Osteoblast (primary cell): ENCODE data around the gene MCF2. TPM values are rescaled to one million over a fixed set of nuclear protein-coding genes. Genes with fewer than 3 reads are reported as not detected.

Experiments
- DNase-seq: peaks from one replicate; pipeline ENCODE4 v3.0.0; 2011; ENCODE audit warnings: low spot score, mixed read lengths; ENCODE audit not compliant: insufficient read length; ENCODE audit errors: missing footprints
- H2AFZ ChIP-seq: 2 replicates; pipeline ENCODE4 v1.6.0; 2011; ENCODE audit warnings: mild to moderate bottlenecking, low read length
- H3K27ac ChIP-seq: 2 replicates; pipeline ENCODE4 v1.5.1; 2011; ENCODE audit warnings: mild to moderate bottlenecking, low read depth, low read length, moderate library complexity
- H3K27me3 ChIP-seq: 2 replicates; pipeline ENCODE4 v1.6.0; 2012; ENCODE audit warnings: mild to moderate bottlenecking, control low read depth, inconsistent platforms, low read length, moderate library complexity; ENCODE audit not compliant: insufficient read depth
- H3K36me3 ChIP-seq: 2 replicates; pipeline ENCODE4 v1.5.1; 2011; ENCODE audit warnings: mild to moderate bottlenecking, low read length, control low read depth, moderate library complexity; ENCODE audit not compliant: insufficient read depth
- H3K4me1 ChIP-seq: 2 replicates; pipeline ENCODE4 v1.5.1; 2011; ENCODE audit warnings: mild to moderate bottlenecking, low read length, control low read depth, moderate library complexity; ENCODE audit not compliant: insufficient read depth
- H3K4me2 ChIP-seq: 2 replicates; pipeline ENCODE4 v1.6.0; 2011; ENCODE audit warnings: mild to moderate bottlenecking, low read length; ENCODE audit not compliant: insufficient read depth
- H3K4me3 ChIP-seq: fragments of 200-600 bp; sonication (generic); 3 replicates; pipeline ENCODE4 v1.5.1; 2012; ENCODE audit warnings: mild to moderate bottlenecking, low read length, inconsistent platforms; ENCODE audit not compliant: insufficient read depth
- H3K79me2 ChIP-seq: 2 replicates; pipeline ENCODE4 v1.6.0; 2012; ENCODE audit warnings: mild to moderate bottlenecking, low read length, control low read depth, inconsistent platforms; ENCODE audit not compliant: insufficient read depth
- H3K9me3 ChIP-seq: 2 replicates; pipeline ENCODE4 v1.5.1; 2011; ENCODE audit warnings: low read depth, low read length, control low read depth
- H4K20me1 ChIP-seq: 2 replicates; pipeline ENCODE4 v1.6.0; 2012; ENCODE audit warnings: mild to moderate bottlenecking, low read length, control low read depth; ENCODE audit not compliant: insufficient read depth
- total RNA-seq: library from RNA; depleted of rRNA; stranded (reverse); fragments of >200 nt; gene quantifications from 2 replicates; pipeline ENCODE4 v1.2.3, GENCODE V29; 2012
- TF ChIP-seq, protein P1 (sequence below): IDR thresholded peaks from 2 replicates; pipeline ENCODE4 v1.5.1; 2011; ENCODE audit warnings: mild to moderate bottlenecking, low read depth, low read length, moderate library complexity; ENCODE audit errors: extremely low read depth

MCF2 gene, protein sequence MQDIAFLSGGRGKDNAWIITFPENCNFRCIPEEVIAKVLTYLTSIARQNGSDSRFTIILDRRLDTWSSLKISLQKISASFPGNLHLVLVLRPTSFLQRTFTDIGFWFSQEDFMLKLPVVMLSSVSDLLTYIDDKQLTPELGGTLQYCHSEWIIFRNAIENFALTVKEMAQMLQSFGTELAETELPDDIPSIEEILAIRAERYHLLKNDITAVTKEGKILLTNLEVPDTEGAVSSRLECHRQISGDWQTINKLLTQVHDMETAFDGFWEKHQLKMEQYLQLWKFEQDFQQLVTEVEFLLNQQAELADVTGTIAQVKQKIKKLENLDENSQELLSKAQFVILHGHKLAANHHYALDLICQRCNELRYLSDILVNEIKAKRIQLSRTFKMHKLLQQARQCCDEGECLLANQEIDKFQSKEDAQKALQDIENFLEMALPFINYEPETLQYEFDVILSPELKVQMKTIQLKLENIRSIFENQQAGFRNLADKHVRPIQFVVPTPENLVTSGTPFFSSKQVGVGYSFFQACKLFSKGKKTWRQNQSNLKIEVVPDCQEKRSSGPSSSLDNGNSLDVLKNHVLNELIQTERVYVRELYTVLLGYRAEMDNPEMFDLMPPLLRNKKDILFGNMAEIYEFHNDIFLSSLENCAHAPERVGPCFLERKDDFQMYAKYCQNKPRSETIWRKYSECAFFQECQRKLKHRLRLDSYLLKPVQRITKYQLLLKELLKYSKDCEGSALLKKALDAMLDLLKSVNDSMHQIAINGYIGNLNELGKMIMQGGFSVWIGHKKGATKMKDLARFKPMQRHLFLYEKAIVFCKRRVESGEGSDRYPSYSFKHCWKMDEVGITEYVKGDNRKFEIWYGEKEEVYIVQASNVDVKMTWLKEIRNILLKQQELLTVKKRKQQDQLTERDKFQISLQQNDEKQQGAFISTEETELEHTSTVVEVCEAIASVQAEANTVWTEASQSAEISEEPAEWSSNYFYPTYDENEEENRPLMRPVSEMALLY
- 0.29 TPM in 1 of 2 replicates, not detected in the other for total RNA-seq

DNA sequence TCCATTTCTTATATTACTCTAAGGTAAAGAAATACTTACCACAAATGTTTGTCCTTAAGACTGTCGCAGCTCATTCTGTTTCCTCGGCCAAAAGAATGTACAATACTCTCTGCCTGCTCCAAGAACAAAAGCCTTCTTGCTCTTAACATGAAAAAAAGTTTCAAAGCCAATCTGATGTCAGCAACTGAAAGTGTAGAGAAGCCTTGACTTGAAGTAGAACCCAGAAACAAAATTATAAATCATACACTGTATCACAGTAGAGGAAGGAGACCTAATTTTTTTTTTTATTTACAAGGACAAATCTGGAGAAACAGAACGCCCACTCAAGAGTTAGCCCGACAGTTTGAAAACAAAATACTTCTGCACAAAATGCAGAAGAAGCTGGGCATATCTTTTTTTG is at the start of gene MCF2:
MCF2 (minus strand) TSS at position 101 of the 400 bp plus-strand sequence. CDS start 56,423 bp downstream, outside the sequence.
- no peaks in the 10 kb centered on the region for H4K20me1 ChIP-seq
- no peak within 1 kb of the TSS for H2AFZ ChIP-seq
- H3K79me2 ChIP-seq, result no peaks in the 10 kb centered on the region
- H3K4me1 ChIP-seq, result no peaks in the 10 kb centered on the region
- no peak for DNase-seq
- H3K27me3 ChIP-seq, result no peaks in the 10 kb centered on the region
- H3K36me3 ChIP-seq, result no peaks in the 10 kb centered on the region
- no peak within 1 kb of the TSS for H3K4me2 ChIP-seq
- H3K27ac ChIP-seq, result no peak within 1 kb of the TSS
- H3K4me3 ChIP-seq, result no peak within 1 kb of the TSS
- TF ChIP-seq, protein P1, sequence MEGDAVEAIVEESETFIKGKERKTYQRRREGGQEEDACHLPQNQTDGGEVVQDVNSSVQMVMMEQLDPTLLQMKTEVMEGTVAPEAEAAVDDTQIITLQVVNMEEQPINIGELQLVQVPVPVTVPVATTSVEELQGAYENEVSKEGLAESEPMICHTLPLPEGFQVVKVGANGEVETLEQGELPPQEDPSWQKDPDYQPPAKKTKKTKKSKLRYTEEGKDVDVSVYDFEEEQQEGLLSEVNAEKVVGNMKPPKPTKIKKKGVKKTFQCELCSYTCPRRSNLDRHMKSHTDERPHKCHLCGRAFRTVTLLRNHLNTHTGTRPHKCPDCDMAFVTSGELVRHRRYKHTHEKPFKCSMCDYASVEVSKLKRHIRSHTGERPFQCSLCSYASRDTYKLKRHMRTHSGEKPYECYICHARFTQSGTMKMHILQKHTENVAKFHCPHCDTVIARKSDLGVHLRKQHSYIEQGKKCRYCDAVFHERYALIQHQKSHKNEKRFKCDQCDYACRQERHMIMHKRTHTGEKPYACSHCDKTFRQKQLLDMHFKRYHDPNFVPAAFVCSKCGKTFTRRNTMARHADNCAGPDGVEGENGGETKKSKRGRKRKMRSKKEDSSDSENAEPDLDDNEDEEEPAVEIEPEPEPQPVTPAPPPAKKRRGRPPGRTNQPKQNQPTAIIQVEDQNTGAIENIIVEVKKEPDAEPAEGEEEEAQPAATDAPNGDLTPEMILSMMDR, result no peak
- no peaks in the 10 kb centered on the region for H3K9me3 ChIP-seq

DNA sequence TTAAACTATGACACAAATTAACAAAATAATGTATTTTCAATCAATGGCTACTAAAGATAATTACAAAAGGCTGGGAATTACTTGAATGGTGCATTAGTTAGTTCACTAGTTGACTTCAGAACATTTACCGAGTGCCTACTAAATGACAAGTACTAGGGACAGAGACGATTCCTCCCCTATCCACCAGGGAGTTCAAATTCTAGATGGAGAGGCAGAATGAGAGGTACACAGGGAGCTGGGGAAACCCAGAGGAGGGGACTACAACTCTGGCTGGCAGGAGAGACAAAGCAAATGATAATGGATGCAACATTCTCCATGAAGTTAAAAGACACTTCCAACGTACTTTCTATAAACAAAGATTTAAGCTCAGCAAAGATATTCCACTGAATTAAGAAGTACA is 43.1 kb upstream of the MCF2 start:
- Histone ChIP-seq H3K36me3 (no peaks in the 10 kb centered on the region), H3K27ac (no peak overlapping the region), H3K9me3 (no peaks in the 10 kb centered on the region), H3K79me2 (no peaks in the 10 kb centered on the region), H3K4me1 (no peaks in the 10 kb centered on the region), H2AFZ (no peak overlapping the region), H3K27me3 (no peaks in the 10 kb centered on the region), H3K4me3 (no peak overlapping the region), H3K4me2 (no peak overlapping the region), H4K20me1 (no peaks in the 10 kb centered on the region)
- TF ChIP-seq, protein P1, result no peak
- DNase-seq, result no peak

DNA sequence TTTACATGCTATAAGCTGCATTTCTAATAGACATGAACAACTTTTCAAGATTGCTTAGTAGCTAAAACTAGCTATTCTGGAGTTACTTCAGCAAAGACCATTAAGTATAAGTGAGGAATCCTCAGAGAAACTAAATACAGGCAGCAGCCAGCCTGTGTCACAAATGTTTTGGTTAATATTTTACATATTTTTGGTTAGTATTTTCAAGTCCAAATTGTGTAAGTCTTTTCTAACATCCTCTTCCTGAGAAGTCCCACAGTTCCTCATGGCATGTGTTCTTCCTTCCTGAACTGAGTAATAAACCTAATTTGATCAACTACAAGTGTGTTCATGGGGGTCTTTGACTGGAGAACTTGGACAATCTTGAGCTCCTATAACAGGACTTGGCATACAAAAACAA is 42.4 kb upstream of the MCF2 start:
- no peaks in the 10 kb centered on the region for H3K36me3 ChIP-seq

More for the DNA sequence above, 42.4 kb upstream of the MCF2 start:
- Histone ChIP-seq H4K20me1 (no peaks in the 10 kb centered on the region), H2AFZ (no peak overlapping the region), H3K9me3 (no peaks in the 10 kb centered on the region), H3K4me1 (no peaks in the 10 kb centered on the region), H3K79me2 (no peaks in the 10 kb centered on the region), H3K4me3 (no peak overlapping the region), H3K4me2 (no peak overlapping the region), H3K27ac (no peak overlapping the region), H3K27me3 (no peaks in the 10 kb centered on the region)
- no peak for DNase-seq
- TF ChIP-seq, protein P1, result no peak
